HCT116 (cell line): ENCODE measurements around the gene FRZB. TPM values are rescaled to one million over a fixed set of nuclear protein-coding genes. Genes with fewer than 3 reads are reported as not detected.

Experiments
- ATAC-seq: fragments of 200-7000 bp; cut with Tn5 transposase; 2 replicates; pipeline ENCODE4 v1.9.1; 2020; ENCODE audit warnings: mild to moderate bottlenecking, moderate library complexity
- BruUV-seq: library from RNA; stranded (reverse); fragments of 400-500 nt; replicated peaks from 2 replicates; lab custom pipeline; 2021; lab: Mats Ljungman, UMichigan
- CTCF ChIA-PET: fragments of 300-600 bp; sonication (Branson Sonifier 250); formaldehyde crosslinking; loops from one replicate; lab custom pipeline; 2021; ENCODE audit warnings: antibody characterized with exemption; lab: Charles Lee
- POLR2A ChIA-PET: fragments of 300-600, 350-600 bp; sonication (Branson Sonifier 250); formaldehyde crosslinking; loops from one replicate; lab custom pipeline; 2021; ENCODE audit warnings: antibody characterized with exemption; lab: Charles Lee
- RAD21 ChIA-PET, 2 experiments: fragments of 300-600 bp; sonication (Branson Sonifier 250); formaldehyde crosslinking; loops; one replicate each; lab custom pipeline; 2023; ENCODE audit warnings: low total read pairs in 2 of 2; ENCODE audit not compliant: uncharacterized antibody in 2 of 2, unreplicated experiment in 2 of 2, low non-redundant PET in 1 of 2; lab: Charles Lee
- DNase-seq: peaks from one replicate; pipeline ENCODE4 v3.0.0-alpha.2; 2010; ENCODE audit warnings: low read depth, low spot score
- H2AFZ ChIP-seq: fragments of 200-600 bp; shearing (Covaris generic), sonication (generic); 2 replicates; pipeline ENCODE4 v1.6.1; 2017; ENCODE audit warnings: low read depth, mixed run types, mixed read lengths, antibody characterized with exemption, low read length; ENCODE audit not compliant: poor library complexity, severe bottlenecking
- H3K27ac ChIP-seq: 2 replicates; pipeline ENCODE4 v1.5.1; 2012; ENCODE audit warnings: low read depth, low read length
- H3K27me3 ChIP-seq: fragments of 200-600 bp; sonication (generic); 2 replicates; pipeline ENCODE4 v1.6.1; 2016; ENCODE audit warnings: mixed run types, low read length, mixed read lengths; ENCODE audit not compliant: insufficient read depth
- H3K36me3 ChIP-seq, 2 experiments: fragments of 200-500 bp in 1 of 2; fragments of 200-600 bp in 1 of 2; sonication (Bioruptor generic) in 1 of 2; sonication (generic) in 1 of 2; 2 replicates each; pipeline versions ENCODE4 v1.5.1 to v1.6.1; 2014 to 2016; ENCODE audit warnings: low read length in 2 of 2, inconsistent platforms in 1 of 2, mixed read lengths in 1 of 2, mixed run types in 1 of 2; ENCODE audit not compliant: insufficient read depth in 2 of 2, control insufficient read depth in 1 of 2
- H3K4me1 ChIP-seq, 2 experiments: fragments of 200-600 bp in 1 of 2; sonication (generic) in 1 of 2; 2 replicates each; pipeline versions ENCODE4 v1.5.1 to v1.6.1; 2012 to 2017; ENCODE audit warnings: low read length in 2 of 2, inconsistent platforms in 1 of 2, mild to moderate bottlenecking in 1 of 2, mixed read lengths in 1 of 2, mixed run types in 1 of 2, moderate library complexity in 1 of 2; ENCODE audit not compliant: insufficient read depth in 2 of 2, control insufficient read depth in 1 of 2
- H3K4me2 ChIP-seq: fragments of 200-600 bp; sonication (generic); 2 replicates; pipeline ENCODE4 v1.6.1; 2017; ENCODE audit warnings: mixed run types, low read length, mixed read lengths
- H3K4me3 ChIP-seq, 2 experiments: fragments of 200-600 bp in 1 of 2; sonication (generic) in 1 of 2; replicated peaks in 1 of 2; 2 replicates each; pipeline ENCODE4 v1.5.1; 2011 to 2016; ENCODE audit warnings: low read length in 2 of 2, control low read depth in 1 of 2, low read depth in 1 of 2, mild to moderate bottlenecking in 1 of 2, mixed read lengths in 1 of 2, mixed run types in 1 of 2
- H3K79me2 ChIP-seq: fragments of 200-600 bp; sonication (generic); 2 replicates; pipeline ENCODE4 v1.6.1; 2017; ENCODE audit warnings: mild to moderate bottlenecking, mixed run types, low read length, moderate library complexity, mixed read lengths; ENCODE audit not compliant: insufficient read depth
- H3K9ac ChIP-seq: fragments of 200-600 bp; sonication (generic); 2 replicates; pipeline ENCODE4 v1.6.1; 2016; ENCODE audit warnings: low read length, mixed read lengths
- H3K9me2 ChIP-seq: fragments of 200-600 bp; sonication (generic), shearing (Covaris generic); 2 replicates; pipeline ENCODE4 v1.6.1; 2017; ENCODE audit warnings: mixed run types, mild to moderate bottlenecking, moderate library complexity; ENCODE audit not compliant: insufficient read depth
- H3K9me3 ChIP-seq, 2 experiments: fragments of 200-500 bp in 1 of 2; fragments of 200-600 bp in 1 of 2; sonication (Bioruptor generic) in 1 of 2; sonication (generic) in 1 of 2; 2 replicates each; pipeline ENCODE4 v1.6.1; 2014 to 2017; ENCODE audit warnings: low read length in 2 of 2, mixed read lengths in 2 of 2, inconsistent platforms in 1 of 2, low read depth in 1 of 2, mild to moderate bottlenecking in 1 of 2, mixed run types in 1 of 2, moderate library complexity in 1 of 2; ENCODE audit not compliant: control insufficient read depth in 1 of 2, insufficient read depth in 1 of 2
- H4K20me1 ChIP-seq: fragments of 200-600 bp; sonication (generic), shearing (Covaris generic); 2 replicates; pipeline ENCODE4 v1.6.1; 2017; ENCODE audit warnings: mixed run types, mild to moderate bottlenecking, moderate library complexity; ENCODE audit not compliant: insufficient read depth
- CEBPB ChIP-seq: IDR thresholded peaks from 2 replicates; pipeline ENCODE4 v1.6.1; 2012; ENCODE audit warnings: low read depth
- EGR1 ChIP-seq: IDR thresholded peaks from 2 replicates; pipeline ENCODE4 v1.6.1; 2012; ENCODE audit warnings: low read depth
- ELF1 ChIP-seq: IDR thresholded peaks from 2 replicates; pipeline ENCODE4 v1.6.1; 2012; ENCODE audit warnings: low read depth, borderline replicate concordance
- POLR2A ChIP-seq: IDR thresholded peaks from 2 replicates; pipeline ENCODE4 v1.7.0; 2011; ENCODE audit warnings: borderline replicate concordance; ENCODE audit not compliant: insufficient read depth, insufficient read length; ENCODE audit errors: extremely low read depth
- POLR2AphosphoS5 ChIP-seq: IDR thresholded peaks from 2 replicates; pipeline ENCODE4 v1.6.1; 2011; ENCODE audit warnings: mild to moderate bottlenecking, low read depth, low read length, moderate library complexity
- RAD21 ChIP-seq: IDR thresholded peaks from 2 replicates; pipeline ENCODE4 v1.6.1; 2012; ENCODE audit warnings: low read depth, mild to moderate bottlenecking
- SIN3A ChIP-seq: IDR thresholded peaks from 2 replicates; pipeline ENCODE4 v1.6.1; 2012; ENCODE audit warnings: low read depth
- SRF ChIP-seq: IDR thresholded peaks from 2 replicates; pipeline ENCODE4 v1.6.1; 2012; ENCODE audit warnings: low read depth
- TCF7L2 ChIP-seq: IDR thresholded peaks from 2 replicates; pipeline ENCODE4 v1.7.0; 2011; ENCODE audit warnings: borderline replicate concordance, inconsistent platforms; ENCODE audit not compliant: insufficient read depth, insufficient read length; ENCODE audit errors: extremely low read depth
- YY1 ChIP-seq: IDR thresholded peaks from 2 replicates; pipeline ENCODE4 v1.6.1; 2011; ENCODE audit warnings: low read length, low read depth, moderate library complexity, mild to moderate bottlenecking; ENCODE audit not compliant: insufficient replicate concordance; ENCODE audit errors: extremely low read depth
- intact Hi-C: fragments of 100-400 bp; cut with micrococcal nuclease; formaldehyde crosslinking; loops from 2 replicates; pipeline ENCODE4 v1.10.0; 2022
- total RNA-seq: library from RNA; stranded (reverse); gene quantifications from one replicate; pipeline ENCODE4 v1.2.1, GENCODE V29; 2021; ENCODE audit not compliant: unreplicated experiment
- TF ChIP-seq, protein P1 (sequence below): IDR thresholded peaks from 2 replicates; pipeline ENCODE4 v1.6.1; 2011; ENCODE audit warnings: mild to moderate bottlenecking, low read length, moderate library complexity; ENCODE audit not compliant: insufficient replicate concordance; ENCODE audit errors: extremely low read depth
- TF ChIP-seq, protein P2 (sequence below): IDR thresholded peaks from 2 replicates; pipeline ENCODE4 v1.6.1; 2012
- TF ChIP-seq, protein P3 (sequence below), 3 experiments: fragments of 200-600 bp in 1 of 3; sonication (generic) in 1 of 3; IDR thresholded peaks in 2 of 3; conservative IDR thresholded peaks in 1 of 3; 2 replicates each; pipeline ENCODE4 v1.5.1; 2012 to 2017; ENCODE audit warnings: low read depth in 2 of 3, low read length in 2 of 3, antibody characterized with exemption in 1 of 3, borderline replicate concordance in 1 of 3, control low read depth in 1 of 3, mild to moderate bottlenecking in 1 of 3, mixed read lengths in 1 of 3, mixed run types in 1 of 3, moderate library complexity in 1 of 3; ENCODE audit not compliant: insufficient read depth in 1 of 3
- TF ChIP-seq, protein P4 (sequence below): IDR thresholded peaks from 2 replicates; pipeline ENCODE4 v1.6.1; 2012

The FRZB gene
- total RNA-seq, 1 experiment from 2014 or later, result 0.49 TPM

DNA sequence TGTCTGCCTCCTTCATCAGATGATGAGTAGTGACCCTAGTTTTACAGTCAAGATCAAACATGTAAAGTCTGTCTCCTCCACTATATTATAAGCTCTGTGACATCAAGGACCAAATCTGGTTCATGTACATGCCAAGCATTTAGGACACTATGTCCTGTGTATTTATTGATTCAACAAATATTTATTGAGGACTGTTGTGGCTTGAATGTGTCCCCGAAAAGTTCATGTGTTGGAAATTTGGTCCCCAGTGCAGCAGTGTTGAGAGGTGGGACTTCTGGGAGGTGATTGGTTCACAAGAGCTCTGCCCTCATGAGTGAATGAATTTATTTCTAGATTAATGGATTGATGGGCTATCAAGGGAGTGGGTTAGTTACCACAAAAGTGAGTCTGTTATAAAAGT is 46.6 kb upstream of the FRZB start:
- no peak for ATAC-seq
- no peak overlapping the region for H3K4me3 ChIP-seq
- H3K27ac ChIP-seq, result no peak overlapping the region
- intact Hi-C loops, result no loop called here
- ChIA-PET RAD21 (no interaction called here), CTCF (no interaction called here), POLR2A (no interaction called here)
- BruUV-seq, result no TSS peak
- no peak for DNase-seq
- no peak overlapping the region for H3K4me2 ChIP-seq
- TF ChIP-seq, protein P1, sequence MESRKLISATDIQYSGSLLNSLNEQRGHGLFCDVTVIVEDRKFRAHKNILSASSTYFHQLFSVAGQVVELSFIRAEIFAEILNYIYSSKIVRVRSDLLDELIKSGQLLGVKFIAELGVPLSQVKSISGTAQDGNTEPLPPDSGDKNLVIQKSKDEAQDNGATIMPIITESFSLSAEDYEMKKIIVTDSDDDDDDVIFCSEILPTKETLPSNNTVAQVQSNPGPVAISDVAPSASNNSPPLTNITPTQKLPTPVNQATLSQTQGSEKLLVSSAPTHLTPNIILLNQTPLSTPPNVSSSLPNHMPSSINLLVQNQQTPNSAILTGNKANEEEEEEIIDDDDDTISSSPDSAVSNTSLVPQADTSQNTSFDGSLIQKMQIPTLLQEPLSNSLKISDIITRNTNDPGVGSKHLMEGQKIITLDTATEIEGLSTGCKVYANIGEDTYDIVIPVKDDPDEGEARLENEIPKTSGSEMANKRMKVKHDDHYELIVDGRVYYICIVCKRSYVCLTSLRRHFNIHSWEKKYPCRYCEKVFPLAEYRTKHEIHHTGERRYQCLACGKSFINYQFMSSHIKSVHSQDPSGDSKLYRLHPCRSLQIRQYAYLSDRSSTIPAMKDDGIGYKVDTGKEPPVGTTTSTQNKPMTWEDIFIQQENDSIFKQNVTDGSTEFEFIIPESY, result no peak
- TF ChIP-seq EGR1 (no peak), YY1 (no peak)
- TF ChIP-seq, protein P2, sequence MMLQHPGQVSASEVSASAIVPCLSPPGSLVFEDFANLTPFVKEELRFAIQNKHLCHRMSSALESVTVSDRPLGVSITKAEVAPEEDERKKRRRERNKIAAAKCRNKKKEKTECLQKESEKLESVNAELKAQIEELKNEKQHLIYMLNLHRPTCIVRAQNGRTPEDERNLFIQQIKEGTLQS, result no peak
- 0 out of 2 replicates have a peak, but pooled peaks cover 3% of the 10 kb centered on the region for H4K20me1 ChIP-seq
- H3K36me3 ChIP-seq, result peaks cover 2 to 10% of the 10 kb centered on the region in 2 experiments; a peak in 2 of 4 replicates
- H3K9ac ChIP-seq, result no peak overlapping the region
- no peaks in the 10 kb centered on the region for H3K79me2 ChIP-seq
- peaks cover 12 to 19% of the 10 kb centered on the region in 2 experiments; a peak in 3 of 4 replicates for H3K4me1 ChIP-seq
- H3K9me3 ChIP-seq, result no peaks in the 10 kb centered on the region
- H3K27me3 ChIP-seq, result no peaks in the 10 kb centered on the region
- H3K9me2 ChIP-seq, result no peaks in the 10 kb centered on the region
- H2AFZ ChIP-seq, result no peak overlapping the region

- BruUV-seq, result no TSS peak
- Histone ChIP-seq H3K27me3 (no peaks in the 10 kb centered on the region), H3K79me2 (no peaks in the 10 kb centered on the region), H3K36me3 (peaks cover 2 to 10% of the 10 kb centered on the region in 2 experiments; a peak in 2 of 4 replicates), H3K4me3 (no peak overlapping the region), H3K9ac (no peak overlapping the region), H3K27ac (no peak overlapping the region), H3K4me2 (no peak overlapping the region), H3K4me1 (peaks cover 14 to 20% of the 10 kb centered on the region in 2 experiments; a peak in 3 of 4 replicates), H3K9me3 (no peaks in the 10 kb centered on the region), H2AFZ (no peak overlapping the region), H4K20me1 (0 out of 2 replicates have a peak, but pooled peaks cover 3% of the 10 kb centered on the region), H3K9me2 (no peaks in the 10 kb centered on the region)
- intact Hi-C loops, result no loop called here
- no peak for ATAC-seq
- ChIA-PET POLR2A (no interaction called here), CTCF (no interaction called here), RAD21 (no interaction called here)
- no peak for DNase-seq
- TF ChIP-seq YY1 (no peak), POLR2AphosphoS5 (no peak), SIN3A (no peak), RAD21 (no peak), POLR2A (no peak), TCF7L2 (no peak), SRF (no peak), CEBPB (no peak), ELF1 (no peak)
- TF ChIP-seq, protein P2, result no peak
- TF ChIP-seq, protein P3, sequence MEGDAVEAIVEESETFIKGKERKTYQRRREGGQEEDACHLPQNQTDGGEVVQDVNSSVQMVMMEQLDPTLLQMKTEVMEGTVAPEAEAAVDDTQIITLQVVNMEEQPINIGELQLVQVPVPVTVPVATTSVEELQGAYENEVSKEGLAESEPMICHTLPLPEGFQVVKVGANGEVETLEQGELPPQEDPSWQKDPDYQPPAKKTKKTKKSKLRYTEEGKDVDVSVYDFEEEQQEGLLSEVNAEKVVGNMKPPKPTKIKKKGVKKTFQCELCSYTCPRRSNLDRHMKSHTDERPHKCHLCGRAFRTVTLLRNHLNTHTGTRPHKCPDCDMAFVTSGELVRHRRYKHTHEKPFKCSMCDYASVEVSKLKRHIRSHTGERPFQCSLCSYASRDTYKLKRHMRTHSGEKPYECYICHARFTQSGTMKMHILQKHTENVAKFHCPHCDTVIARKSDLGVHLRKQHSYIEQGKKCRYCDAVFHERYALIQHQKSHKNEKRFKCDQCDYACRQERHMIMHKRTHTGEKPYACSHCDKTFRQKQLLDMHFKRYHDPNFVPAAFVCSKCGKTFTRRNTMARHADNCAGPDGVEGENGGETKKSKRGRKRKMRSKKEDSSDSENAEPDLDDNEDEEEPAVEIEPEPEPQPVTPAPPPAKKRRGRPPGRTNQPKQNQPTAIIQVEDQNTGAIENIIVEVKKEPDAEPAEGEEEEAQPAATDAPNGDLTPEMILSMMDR (IDR thresholded peaks at IDR 0.05 in 2 of 3, conservative IDR thresholded peaks at IDR 0.05 in 1 of 3; ENCODE audit: borderline replicate concordance in 1 of 3, insufficient read depth in 1 of 3, low read depth in 2 of 3, low read length in 2 of 3), result no peak
- TF ChIP-seq, protein P4, sequence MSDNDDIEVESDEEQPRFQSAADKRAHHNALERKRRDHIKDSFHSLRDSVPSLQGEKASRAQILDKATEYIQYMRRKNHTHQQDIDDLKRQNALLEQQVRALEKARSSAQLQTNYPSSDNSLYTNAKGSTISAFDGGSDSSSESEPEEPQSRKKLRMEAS, result no peak
Observed at GRCh38 chr2:182912518-182912915, 46.1 kb upstream of the FRZB start.
